ENCODE results near the gene NDUFB7.
"Not testable (repeated sequence)": the region's sequence is repeated elsewhere in the genome, so short reads cannot be mapped to it uniquely, and the experiment has no call there.

NDUFB7 gene

GRCh38 chr19:14564652-14565297, 7.1 kb downstream of the NDUFB7 start:
- H3K9me3 Mint-ChIP-seq; DNase-seq; H3K27me3 Mint-ChIP-seq; ATAC-seq (replicated peaks); H3K4me3 Mint-ChIP-seq: not testable (repeated sequence)
- peaks cover 34 to 62% of the 10 kb centered on the region in 2 donors for H3K4me1 Mint-ChIP-seq
- H3K36me3 Mint-ChIP-seq: peaks cover 32 to 43% of the 10 kb centered on the region in 2 donors
- H3K27ac Mint-ChIP-seq: peak overlapping the region; percentile 85

- Mint-ChIP-seq H3K36me3 (peaks cover 32 to 43% of the 10 kb centered on the region in 2 donors), H3K4me1 (peaks cover 33 to 55% of the 10 kb centered on the region in 2 donors), H3K27ac (no peak overlapping the region), H3K27me3 (no peaks in the 10 kb centered on the region), H3K4me3 (no peak overlapping the region), H3K9me3 (no peaks in the 10 kb centered on the region)
- DNase-seq (no peak), ATAC-seq (replicated peaks) (peak; percentile 38 to 48)
Observed at GRCh38 chr19:14563989-14564651, 7.7 kb downstream of the NDUFB7 start.

GRCh38 chr19:14563590-14563926, 8.3 kb downstream of the NDUFB7 start:
- H3K36me3 Mint-ChIP-seq: peaks cover 30 to 39% of the 10 kb centered on the region in 2 donors
- peaks cover 31 to 52% of the 10 kb centered on the region in 2 donors for H3K4me1 Mint-ChIP-seq
- no peak overlapping the region for H3K4me3 Mint-ChIP-seq
- no peaks in the 10 kb centered on the region for H3K9me3 Mint-ChIP-seq
- H3K27ac Mint-ChIP-seq: no peak overlapping the region
- no peak for ATAC-seq (replicated peaks)
- H3K27me3 Mint-ChIP-seq: no peaks in the 10 kb centered on the region
- no peak for DNase-seq

- Mint-ChIP-seq H3K9me3 (no peaks in the 10 kb centered on the region), H3K27ac (peak overlapping the region; percentile 20), H3K27me3 (no peaks in the 10 kb centered on the region), H3K4me1 (peaks cover 27 to 50% of the 10 kb centered on the region in 2 donors), H3K4me3 (no peak overlapping the region), H3K36me3 (peaks cover 26 to 36% of the 10 kb centered on the region in 2 donors)
- DNase-seq: no peak
- no peak for ATAC-seq (replicated peaks)
Observed at GRCh38 chr19:14562660-14563589, 8.9 kb downstream of the NDUFB7 start.

- Mint-ChIP-seq H3K27ac (peak overlapping the region; percentile 83), H3K27me3 (no peaks in the 10 kb centered on the region), H3K4me3 (peak overlapping the region; percentile 16 to 29), H3K4me1 (peaks cover 20 to 40% of the 10 kb centered on the region in 2 donors), H3K36me3 (peaks cover 17 to 26% of the 10 kb centered on the region in 2 donors), H3K9me3 (no peaks in the 10 kb centered on the region)
- ATAC-seq (replicated peaks) (peak; percentile 55 to 76), DNase-seq (no peak)
Observed at GRCh38 chr19:14561847-14562351, 10.0 kb downstream of the NDUFB7 start.

GRCh38 chr19:14561249-14561648, 10.6 kb downstream of the NDUFB7 start:
- DNase-seq: no peak

GRCh38 chr19:14560776-14561108, 11.1 kb downstream of the NDUFB7 start:
- no peak overlapping the region for H3K4me3 Mint-ChIP-seq
- DNase-seq (no peak), ATAC-seq (replicated peaks) (no peak)
- no peaks in the 10 kb centered on the region for H3K9me3 Mint-ChIP-seq
- H3K4me1 Mint-ChIP-seq: peaks cover 30 to 52% of the 10 kb centered on the region in 2 donors
- H3K27me3 Mint-ChIP-seq: no peaks in the 10 kb centered on the region
- peaks cover 16 to 30% of the 10 kb centered on the region in 2 donors for H3K36me3 Mint-ChIP-seq
- H3K27ac Mint-ChIP-seq: peak overlapping the region; percentile 74

More at GRCh38 chr19:14561249-14561648, 10.6 kb downstream of the NDUFB7 start:
- no peak for ATAC-seq (replicated peaks)
- no peak overlapping the region for H3K27ac Mint-ChIP-seq
- no peaks in the 10 kb centered on the region for H3K27me3 Mint-ChIP-seq
- H3K9me3 Mint-ChIP-seq: no peaks in the 10 kb centered on the region
- peaks cover 17 to 30% of the 10 kb centered on the region in 2 donors for H3K36me3 Mint-ChIP-seq
- peaks cover 26 to 47% of the 10 kb centered on the region in 2 donors for H3K4me1 Mint-ChIP-seq
- H3K4me3 Mint-ChIP-seq: no peak overlapping the region

GRCh38 chr19:14559916-14560775, 11.7 kb downstream of the NDUFB7 start:
- H3K27ac Mint-ChIP-seq: peak overlapping the region; percentile 74

GRCh38 chr19:14558370-14559066, 13.3 kb downstream of the NDUFB7 start:
- DNase-seq (no peak), ATAC-seq (replicated peaks) (no peak)
- H3K4me1 Mint-ChIP-seq: peaks cover 31 to 57% of the 10 kb centered on the region in 2 donors
- no peaks in the 10 kb centered on the region for H3K9me3 Mint-ChIP-seq
- H3K27ac Mint-ChIP-seq: peak overlapping the region; percentile 59
- H3K36me3 Mint-ChIP-seq: peaks cover 2 to 20% of the 10 kb centered on the region in 2 donors
- H3K27me3 Mint-ChIP-seq: no peaks in the 10 kb centered on the region
- no peak overlapping the region for H3K4me3 Mint-ChIP-seq

More at GRCh38 chr19:14559916-14560775, 11.7 kb downstream of the NDUFB7 start:
- Mint-ChIP-seq H3K4me1 (peaks cover 30 to 52% of the 10 kb centered on the region in 2 donors), H3K9me3 (no peaks in the 10 kb centered on the region), H3K27me3 (no peaks in the 10 kb centered on the region), H3K36me3 (peaks cover 12 to 27% of the 10 kb centered on the region in 2 donors), H3K4me3 (no peak overlapping the region)
- DNase-seq: no peak
- ATAC-seq (replicated peaks): no peak

GRCh38 chr19:14556662-14557188, 15.1 kb downstream of the NDUFB7 start:
- Mint-ChIP-seq H3K27ac (peak overlapping the region; percentile 14), H3K4me1 (peaks cover 32 to 60% of the 10 kb centered on the region in 2 donors), H3K4me3 (peak overlapping the region; percentile 61 to 67)

GRCh38 chr19:14555918-14556661, 15.8 kb downstream of the NDUFB7 start:
- H3K9me3 Mint-ChIP-seq: no peaks in the 10 kb centered on the region
- ATAC-seq (replicated peaks) (peak; percentile 8 to 17), DNase-seq (no peak)
- H3K36me3 Mint-ChIP-seq: peaks cover 5 to 16% of the 10 kb centered on the region in 2 donors
- H3K27ac Mint-ChIP-seq: no peak overlapping the region
- peak overlapping the region in 1 of 2 donors; percentile 61 for H3K4me3 Mint-ChIP-seq
- H3K27me3 Mint-ChIP-seq: no peaks in the 10 kb centered on the region
- H3K4me1 Mint-ChIP-seq: peaks cover 30 to 62% of the 10 kb centered on the region in 2 donors

More at GRCh38 chr19:14556662-14557188, 15.1 kb downstream of the NDUFB7 start:
- ATAC-seq (replicated peaks) (peak; percentile 94 to 96), DNase-seq (peak; percentile 65)
- no peaks in the 10 kb centered on the region for H3K9me3 Mint-ChIP-seq
- no peaks in the 10 kb centered on the region for H3K27me3 Mint-ChIP-seq
- peaks cover 5 to 16% of the 10 kb centered on the region in 2 donors for H3K36me3 Mint-ChIP-seq

GRCh38 chr19:14554382-14554812, 17.5 kb downstream of the NDUFB7 start:
- Mint-ChIP-seq H3K9me3 (no peaks in the 10 kb centered on the region), H3K4me1 (peaks cover 36 to 69% of the 10 kb centered on the region in 2 donors), H3K27me3 (no peaks in the 10 kb centered on the region), H3K27ac (peak overlapping the region; percentile 4), H3K36me3 (peaks cover 7 to 23% of the 10 kb centered on the region in 2 donors), H3K4me3 (no peak overlapping the region)
- ATAC-seq (replicated peaks) (no peak), DNase-seq (no peak)
